Pancreas (tissue), 10 donors: Measurements from ENCODE around the gene CCN2. TPM values are rescaled to one million over a fixed set of nuclear protein-coding genes. Genes with fewer than 3 reads are reported as not detected.

Experiments used
- ATAC-seq, 4 donors: fragments of 200-7000 bp; cut with Tn5 transposase; one replicate each; pipeline versions ENCODE4 v1.8.0 to v1.9.1; 2020; ENCODE audit warnings: mild to moderate bottlenecking in 4 of 4, moderate library complexity in 4 of 4
- DNase-seq, 6 donors: peaks; one replicate each; pipeline ENCODE4 v3.0.0-alpha.2; 2020
- FAIRE-seq: peaks from 2 replicates; lab custom pipeline; 2012; peaks lifted over from hg19 to GRCh38; lab: Jason Lieb, UNC
- H3K27ac ChIP-seq, 4 donors: fragments of 200-600 bp; sonication (generic); 1 replicate in 3 of 4; 2 replicates in 1 of 4; pipeline versions ENCODE4 v1.5.0 to v1.8.0; 2020
- H3K27me3 ChIP-seq, 4 donors: fragments of 200-600 bp; one replicate each; pipeline ENCODE4 v1.8.0; 2021
- H3K36me3 ChIP-seq, 3 donors: fragments of 200-600 bp; sonication (generic) in 1 of 3; one replicate each; pipeline versions ENCODE4 v1.5.0 to v1.8.0; 2020 to 2021
- H3K4me1 ChIP-seq, 3 donors: fragments of 200-600 bp; one replicate each; pipeline ENCODE4 v1.8.0; 2021
- H3K4me3 ChIP-seq, 4 donors: fragments of 200-600 bp; sonication (generic) in 2 of 4; one replicate each; pipeline versions ENCODE4 v1.5.0 to v1.8.0; 2020 to 2021
- H3K9me3 ChIP-seq, 4 donors: fragments of 200-600 bp; one replicate each; pipeline ENCODE4 v1.8.0; 2021
- WGBS, 2 donors: extraction: QIAGEN DNeasy Blood & Tissue Kit; methylation state at CpG; one replicate each; pipeline ENCODE4 v1.1.7; 2013; 5-methylcytosine and 5-hydroxymethylcytosine counted together
- intact Hi-C, 3 donors: fragments of 100-400 bp; cut with DNase I; formaldehyde crosslinking; loops; one replicate each; pipeline versions ENCODE4 v1.11.1 to v1.14.2; 2022
- polyA plus RNA-seq, 2 donors: library from polyadenylated mRNA; stranded (reverse); fragments of 200-250 nt; gene quantifications; one replicate each; pipeline ENCODE4 v1.2.3, GENCODE V29; 2013
- total RNA-seq, 6 donors: library from RNA; stranded (reverse); fragmentation: NEBNext Ultra II Directional in 4 of 6; extraction: Animal tissue kit (Norgen Biotek cat#: 25700) in 4 of 6; gene quantifications; one replicate each; pipeline versions ENCODE4 v1.2.1 to v1.2.4, GENCODE V29; 2021 to 2023
- TF ChIP-seq, protein P1 (sequence below), 4 donors: fragments of 200-600 bp; sonication (generic) in 3 of 4; IDR thresholded peaks; one replicate each; pipeline versions ENCODE4 v1.5.0 to v1.8.0; 2021; ENCODE audit warnings: antibody characterized with exemption in 4 of 4
- donor health status: healthy with polysubstance abuse.
- donor health status: DM: no; HTN: no; CAD: no; lungs with moderate emphysema.
- donor health status: DM: no; HTN: no; CAD: no.
- donor health status: control.
- donor health status: control.
- donor health status: Bipolar disorder and iron deficiency.
- donor health status: DM: yes; HTN: yes; CAD: no.
- donor health status: DM: no; HTN: no; CAD: no.
- donor health status: DM: no; HTN: no; CAD: no.
- donor health status: DM: yes; HTN: yes; CAD: no.

CCN2 gene
- total and polyA plus RNA-seq, 8 donors = 18.4 to 68.2 (median 28.5) TPM

DNA sequence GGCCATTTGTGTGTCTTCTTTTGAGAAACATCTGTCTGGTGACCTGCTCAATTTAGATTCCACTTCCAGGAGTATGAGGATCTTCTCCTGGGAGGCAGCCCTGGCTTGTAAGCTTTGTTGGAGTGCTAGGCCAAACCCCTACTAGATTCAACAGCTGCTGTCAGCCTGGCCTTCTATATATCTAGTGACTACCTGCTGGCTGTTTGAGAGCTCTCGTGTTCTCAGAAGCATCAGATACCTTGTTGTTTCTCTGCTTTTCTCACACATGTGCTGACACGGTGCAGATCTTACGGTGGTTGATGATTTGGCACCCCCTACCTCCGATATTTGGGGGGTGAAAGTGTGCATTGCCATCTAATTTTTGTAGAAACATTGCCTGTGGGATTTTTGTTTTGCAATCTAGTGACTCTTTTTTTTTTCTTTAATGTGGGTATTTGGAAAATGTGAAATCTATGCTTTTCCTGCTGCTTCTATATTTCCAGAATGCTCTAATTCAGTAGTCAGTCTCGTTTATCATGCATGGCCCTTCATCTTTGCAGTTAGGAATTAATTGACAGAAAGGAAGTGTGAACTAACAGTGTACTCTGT, 4.7 kb downstream of the CCN2 start:
- Histone ChIP-seq H3K27me3 (no peaks in the 10 kb centered on the region), H3K4me1 (peaks cover 0 to 3% (median 0%) of the 10 kb centered on the region in 3 donors), H3K4me3 (no peak overlapping the region), H3K9me3 (no peaks in the 10 kb centered on the region), H3K27ac (no peak overlapping the region), H3K36me3 (peaks cover 0 to 9% (median 0%) of the 10 kb centered on the region in 3 donors)
- TF ChIP-seq, protein P1, sequence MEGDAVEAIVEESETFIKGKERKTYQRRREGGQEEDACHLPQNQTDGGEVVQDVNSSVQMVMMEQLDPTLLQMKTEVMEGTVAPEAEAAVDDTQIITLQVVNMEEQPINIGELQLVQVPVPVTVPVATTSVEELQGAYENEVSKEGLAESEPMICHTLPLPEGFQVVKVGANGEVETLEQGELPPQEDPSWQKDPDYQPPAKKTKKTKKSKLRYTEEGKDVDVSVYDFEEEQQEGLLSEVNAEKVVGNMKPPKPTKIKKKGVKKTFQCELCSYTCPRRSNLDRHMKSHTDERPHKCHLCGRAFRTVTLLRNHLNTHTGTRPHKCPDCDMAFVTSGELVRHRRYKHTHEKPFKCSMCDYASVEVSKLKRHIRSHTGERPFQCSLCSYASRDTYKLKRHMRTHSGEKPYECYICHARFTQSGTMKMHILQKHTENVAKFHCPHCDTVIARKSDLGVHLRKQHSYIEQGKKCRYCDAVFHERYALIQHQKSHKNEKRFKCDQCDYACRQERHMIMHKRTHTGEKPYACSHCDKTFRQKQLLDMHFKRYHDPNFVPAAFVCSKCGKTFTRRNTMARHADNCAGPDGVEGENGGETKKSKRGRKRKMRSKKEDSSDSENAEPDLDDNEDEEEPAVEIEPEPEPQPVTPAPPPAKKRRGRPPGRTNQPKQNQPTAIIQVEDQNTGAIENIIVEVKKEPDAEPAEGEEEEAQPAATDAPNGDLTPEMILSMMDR (IDR thresholded peaks at IDR 0.05) = no peak
- WGBS, 2 donors = 84 to 91% methylated on average over 5 of the region's 5 CpGs
- no peak for DNase-seq
- intact Hi-C loops = no loop called here
- no peak for FAIRE-seq
- ATAC-seq = no peak

DNA sequence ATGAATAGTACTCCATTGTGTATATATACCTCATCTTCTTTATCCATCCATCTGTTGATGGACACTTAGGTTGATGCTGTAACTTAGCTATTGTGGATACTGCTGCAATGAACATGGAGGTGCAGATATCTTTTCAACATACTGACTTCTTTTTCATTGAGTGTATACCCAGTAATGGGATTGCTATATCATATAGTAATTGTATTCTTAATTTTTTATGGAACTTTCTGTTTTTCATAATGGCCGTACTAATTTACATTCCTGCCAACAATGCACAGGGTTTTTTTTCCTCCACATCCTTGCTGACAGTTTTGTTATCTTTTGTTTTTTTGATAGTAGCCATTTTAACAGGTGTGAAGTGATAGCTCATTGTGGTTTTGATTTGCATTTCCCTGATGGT, 5.2 kb downstream of the CCN2 start:
- TF ChIP-seq, protein P1 (IDR thresholded peaks at IDR 0.05) = no peak
- H3K4me3 ChIP-seq = no peak overlapping the region
- FAIRE-seq (no peak), ATAC-seq (no peak), DNase-seq (no peak)
- peaks cover 0 to 9% (median 0%) of the 10 kb centered on the region in 3 donors for H3K36me3 ChIP-seq
- H3K9me3 ChIP-seq = no peaks in the 10 kb centered on the region
- H3K4me1 ChIP-seq = peaks cover 0 to 3% (median 0%) of the 10 kb centered on the region in 3 donors
- intact Hi-C loops = no loop called here
- no peaks in the 10 kb centered on the region for H3K27me3 ChIP-seq
- no peak overlapping the region for H3K27ac ChIP-seq
- 92 to 98% methylated on average over 1 of the region's 1 CpG for WGBS, 2 donors

DNA sequence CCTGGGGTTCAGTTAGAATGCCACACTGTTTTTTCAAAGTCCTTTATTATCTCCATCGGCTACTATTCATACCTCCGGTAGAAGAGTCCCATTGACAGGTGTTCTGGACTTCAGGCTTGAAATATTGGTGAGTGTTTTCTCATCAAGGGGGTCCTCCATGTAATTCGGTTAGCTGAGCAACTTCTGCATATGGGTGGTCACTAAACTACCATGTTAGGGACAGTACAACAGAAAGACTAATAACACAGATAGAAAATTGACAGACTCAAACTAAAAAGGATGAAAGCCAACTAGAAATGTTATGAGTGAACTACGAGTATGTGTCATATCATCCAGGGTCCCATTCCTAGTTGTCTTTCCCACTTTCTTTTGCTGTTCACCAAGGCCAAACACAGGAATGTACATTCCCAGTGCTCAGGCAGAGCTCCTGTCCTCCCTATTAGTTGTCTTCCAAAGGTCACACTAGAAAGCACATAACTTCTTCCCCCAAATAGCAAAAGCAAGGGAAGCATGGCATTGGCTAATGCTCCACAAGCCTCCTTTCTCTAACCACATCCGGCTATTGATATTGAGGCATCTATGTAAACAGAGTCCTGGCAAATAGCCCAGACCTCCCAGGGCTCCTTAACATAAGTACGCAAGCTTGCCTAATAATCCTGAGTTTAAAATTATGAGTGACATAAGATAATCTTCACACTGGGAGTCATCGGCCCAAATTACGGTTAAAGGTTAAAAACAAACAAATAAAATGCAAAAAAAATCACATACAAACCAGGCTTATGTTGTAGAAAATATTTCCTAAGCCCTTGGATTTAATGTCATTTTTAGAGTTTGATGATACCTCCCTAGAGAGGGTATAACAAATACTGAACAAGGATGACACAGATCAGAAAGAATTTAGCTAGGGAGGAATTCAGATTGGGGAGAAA, 13.2 kb downstream of the CCN2 start:
- peak; percentile 32 for FAIRE-seq
- Histone ChIP-seq H3K27me3 (no peaks in the 10 kb centered on the region), H3K27ac (no peak overlapping the region), H3K4me3 (no peak overlapping the region), H3K36me3 (no peaks in the 10 kb centered on the region), H3K9me3 (no peaks in the 10 kb centered on the region), H3K4me1 (no peaks in the 10 kb centered on the region)
- 70 to 76% methylated on average over 8 of the region's 8 CpGs for WGBS, 2 donors
- intact Hi-C loops = loop anchor here in 1 of 3 donors (10.0 kb wide), 1 partner anchor 227 kb away; no protein-coding TSS in a partner anchor
- TF ChIP-seq, protein P1 (IDR thresholded peaks at IDR 0.05) = no peak
- no peak for DNase-seq
- ATAC-seq = no peak

DNA sequence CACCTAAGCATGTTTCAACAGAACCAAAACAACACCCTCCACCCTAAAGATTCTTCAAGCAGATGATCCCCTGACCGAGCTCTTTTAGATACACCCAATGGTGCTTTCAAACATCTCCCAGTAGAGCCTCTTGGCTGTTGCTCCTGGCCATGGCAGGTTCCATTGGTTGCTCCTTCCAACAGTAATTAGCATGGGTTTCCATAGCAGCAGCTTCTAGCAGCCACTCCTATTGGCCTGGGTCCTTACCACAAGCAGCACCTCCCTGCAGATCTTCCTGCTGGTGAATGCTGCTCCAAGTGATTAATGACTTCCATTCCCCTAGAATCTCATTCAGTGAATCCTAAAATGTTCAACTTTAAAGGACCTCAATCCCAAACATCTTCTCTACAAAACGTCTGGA, 13.9 kb downstream of the CCN2 start:
- no peak for ATAC-seq
- no peak for DNase-seq
- Histone ChIP-seq H3K9me3 (no peaks in the 10 kb centered on the region), H3K27me3 (no peaks in the 10 kb centered on the region), H3K4me3 (no peak overlapping the region), H3K36me3 (no peaks in the 10 kb centered on the region), H3K4me1 (no peaks in the 10 kb centered on the region), H3K27ac (no peak overlapping the region)
- 52 to 73% methylated on average over 2 of the region's 2 CpGs for WGBS, 2 donors
- intact Hi-C loops = loop anchor here in 1 of 3 donors (10.0 kb wide), 1 partner anchor 228 kb away; no protein-coding TSS in a partner anchor
- FAIRE-seq = no peak
- TF ChIP-seq, protein P1 (IDR thresholded peaks at IDR 0.05) = no peak
